ENCODE results near the gene TOMM20L.

The TOMM20L gene

GRCh38 chr14:58395812-58396788, at the start of gene TOMM20L (continued):
- TF ChIP-seq RBAK (tag by site-specific recombination; IDR thresholded peaks at IDR 0.05) (no peak), ZNF202 (tag by site-specific recombination; IDR thresholded peaks at IDR 0.05; ENCODE audit: borderline replicate concordance) (no peak)

GRCh38 chr14:58353516-58354299, 42.0 kb upstream of the TOMM20L start:
- Histone ChIP-seq H3K27ac (ENCODE audit: extremely low read depth, low read depth, low read length) (no peak overlapping the region), H3K9me3 (ENCODE audit: control insufficient read depth, insufficient read depth, low read depth, low read length) (no peaks in the 10 kb centered on the region), H3K36me3 (ENCODE audit: control insufficient read depth in 2 of 2, insufficient read depth in 1 of 2, low read length in 2 of 2) (peaks cover 39 to 50% of the 10 kb centered on the region in 2 experiments), H3K4me3 (ENCODE audit: low read depth, low read length) (no peak overlapping the region), H3K4me1 (ENCODE audit: control insufficient read depth, insufficient read depth, low read length) (no peaks in the 10 kb centered on the region)
- ChIA-PET POLR2A (no interaction called here), CTCF (no interaction called here)
- no peak for TF ChIP-seq ZSCAN5A (tag by site-specific recombination; IDR thresholded peaks at IDR 0.05)
- TF ChIP-seq ZNF24 (tag by site-specific recombination; IDR thresholded peaks at IDR 0.05) = no peak
- TF ChIP-seq ZSCAN30 (tag by site-specific recombination; IDR thresholded peaks at IDR 0.05) = no peak
- no peak for TF ChIP-seq ZNF311 (tag by site-specific recombination; IDR thresholded peaks at IDR 0.05; ENCODE audit: borderline replicate concordance)
- TF ChIP-seq ZNF791 (tag by site-specific recombination; IDR thresholded peaks at IDR 0.05) = no peak
- no peak for TF ChIP-seq ZNF843 (tag by site-specific recombination; IDR thresholded peaks at IDR 0.05)
- TF ChIP-seq IKZF3 (tag by site-specific recombination; IDR thresholded peaks at IDR 0.05) = no peak
- TF ChIP-seq SP7 (tag by site-specific recombination; IDR thresholded peaks at IDR 0.05) = no peak
- no peak for TF ChIP-seq ZNF585B (tag by site-specific recombination; IDR thresholded peaks at IDR 0.05)

GRCh38 chr14:58354808-58355207, 40.9 kb upstream of the TOMM20L start:
- Histone ChIP-seq H3K27ac (ENCODE audit: extremely low read depth, low read depth, low read length) (no peak overlapping the region), H3K36me3 (ENCODE audit: control insufficient read depth in 2 of 2, insufficient read depth in 1 of 2, low read length in 2 of 2) (peaks cover 28 to 49% of the 10 kb centered on the region in 2 experiments), H3K4me3 (ENCODE audit: low read depth, low read length) (no peak overlapping the region), H3K4me1 (ENCODE audit: control insufficient read depth, insufficient read depth, low read length) (no peaks in the 10 kb centered on the region), H3K9me3 (ENCODE audit: control insufficient read depth, insufficient read depth, low read depth, low read length) (no peaks in the 10 kb centered on the region)
- ChIA-PET CTCF (no interaction called here), POLR2A (no interaction called here)
- TF ChIP-seq AEBP2 (tag by site-specific recombination; IDR thresholded peaks at IDR 0.05; ENCODE audit: borderline replicate concordance) (no peak), ZNF174 (tag by site-specific recombination; IDR thresholded peaks at IDR 0.05) (no peak), ZNF561 (tag by site-specific recombination; IDR thresholded peaks at IDR 0.05; ENCODE audit: borderline replicate concordance) (no peak), ZSCAN4 (tag by site-specific recombination; IDR thresholded peaks at IDR 0.05) (no peak), KLF8 (tag by site-specific recombination; IDR thresholded peaks at IDR 0.05) (no peak), TSHZ1 (tag by site-specific recombination; IDR thresholded peaks at IDR 0.05; ENCODE audit: borderline replicate concordance) (no peak), OSR2 (tag by site-specific recombination; IDR thresholded peaks at IDR 0.05) (no peak), ZSCAN18 (tag by site-specific recombination; IDR thresholded peaks at IDR 0.05) (no peak), ZNF19 (tag by site-specific recombination; IDR thresholded peaks at IDR 0.05; ENCODE audit: low read depth) (no peak), ZNF350 (tag by site-specific recombination; IDR thresholded peaks at IDR 0.05) (no peak), BCL11B (tag by site-specific recombination; IDR thresholded peaks at IDR 0.05; ENCODE audit: low read depth) (no peak), GLI4 (tag by site-specific recombination; IDR thresholded peaks at IDR 0.05) (no peak)
